Gastrocnemius medialis (tissue), 4 donors: Measurements from ENCODE around the gene PTPRM. TPM values are rescaled to one million over a fixed set of nuclear protein-coding genes. Genes with fewer than 3 reads are reported as not detected.

Source experiments
- ATAC-seq, 2 donors: fragments of 150-250 bp; one replicate each; pipeline ENCODE4 v1.9.1; 2016
- DNase-seq, 2 donors: peaks; one replicate each; pipeline ENCODE4 v3.0.0-alpha.2; 2019
- H3K27ac ChIP-seq, 4 donors: fragments of 200-600 bp; sonication (generic); 1 replicate in 1 of 4; 2 replicates in 3 of 4; pipeline ENCODE4 v1.5.1; 2016 to 2018; ENCODE audit warnings: mild to moderate bottlenecking in 2 of 4, moderate library complexity in 1 of 4
- H3K27me3 ChIP-seq, 3 donors: fragments of 200-600 bp; sonication (generic) in 2 of 3; 1 replicate in 1 of 3; 2 replicates in 2 of 3; pipeline versions ENCODE4 v1.5.1 to v1.6.0; 2016 to 2019; ENCODE audit warnings: mild to moderate bottlenecking in 1 of 3, moderate library complexity in 1 of 3
- H3K36me3 ChIP-seq, 2 donors: fragments of 200-600 bp; sonication (generic) in 1 of 2; one replicate each; pipeline ENCODE4 v1.5.1; 2017 to 2018
- H3K4me1 ChIP-seq, 2 donors: fragments of 200-600 bp; sonication (generic) in 1 of 2; one replicate each; pipeline ENCODE4 v1.5.1; 2016 to 2017; ENCODE audit warnings: mild to moderate bottlenecking in 2 of 2
- H3K4me3 ChIP-seq, 4 donors: fragments of 200-600 bp; sonication (generic) in 3 of 4; 1 replicate in 1 of 4; 2 replicates in 3 of 4; pipeline ENCODE4 v1.5.1; 2016 to 2019; ENCODE audit warnings: mild to moderate bottlenecking in 2 of 4
- H3K9me3 ChIP-seq, 3 donors: fragments of 200-600 bp; sonication (generic) in 2 of 3; 1 replicate in 1 of 3; 2 replicates in 2 of 3; pipeline ENCODE4 v1.5.1; 2016 to 2019
- POLR2A ChIP-seq, 2 donors: fragments of 450-650 bp; IDR thresholded peaks; one replicate each; pipeline ENCODE4 v1.6.1; 2017; ENCODE audit warnings: antibody characterized with exemption in 2 of 2, mild to moderate bottlenecking in 2 of 2, moderate library complexity in 2 of 2
- in situ Hi-C, 4 donors: fragments of 200-750 bp; cut with MboI; loops; one replicate each; pipeline versions ENCODE4 v1.15.0 to v1.8.0; 2017; ENCODE audit warnings: low sequenced_read_pairs in 4 of 4
- intact Hi-C: fragments of 100-400 bp; cut with DNase I; formaldehyde crosslinking; loops from one replicate; pipeline ENCODE4 v1.15.1; 2023; ENCODE audit warnings: low total_unique reads
- total RNA-seq, 4 donors: library from RNA; depleted of rRNA; stranded (reverse); fragments of >200 nt; gene quantifications; one replicate each; pipeline versions ENCODE4 v1.1.0 to v1.2.3, GENCODE V29; 2016
- TF ChIP-seq, protein P1 (sequence below), 5 experiments: fragments of 450-650 bp in 3 of 5; fragments of 200-600 bp in 2 of 5; sonication (generic) in 2 of 5; IDR thresholded peaks in 4 of 5; conservative IDR thresholded peaks in 1 of 5; 1 replicate in 4 of 5; 2 replicates in 1 of 5; pipeline ENCODE4 v1.5.1; 2016 to 2019; ENCODE audit warnings: antibody characterized with exemption in 5 of 5, mild to moderate bottlenecking in 3 of 5, moderate library complexity in 3 of 5

The PTPRM gene
- total RNA-seq, 4 donors from 2014 or later = 52.6 to 79.3 (median 63.8) TPM

DNA sequence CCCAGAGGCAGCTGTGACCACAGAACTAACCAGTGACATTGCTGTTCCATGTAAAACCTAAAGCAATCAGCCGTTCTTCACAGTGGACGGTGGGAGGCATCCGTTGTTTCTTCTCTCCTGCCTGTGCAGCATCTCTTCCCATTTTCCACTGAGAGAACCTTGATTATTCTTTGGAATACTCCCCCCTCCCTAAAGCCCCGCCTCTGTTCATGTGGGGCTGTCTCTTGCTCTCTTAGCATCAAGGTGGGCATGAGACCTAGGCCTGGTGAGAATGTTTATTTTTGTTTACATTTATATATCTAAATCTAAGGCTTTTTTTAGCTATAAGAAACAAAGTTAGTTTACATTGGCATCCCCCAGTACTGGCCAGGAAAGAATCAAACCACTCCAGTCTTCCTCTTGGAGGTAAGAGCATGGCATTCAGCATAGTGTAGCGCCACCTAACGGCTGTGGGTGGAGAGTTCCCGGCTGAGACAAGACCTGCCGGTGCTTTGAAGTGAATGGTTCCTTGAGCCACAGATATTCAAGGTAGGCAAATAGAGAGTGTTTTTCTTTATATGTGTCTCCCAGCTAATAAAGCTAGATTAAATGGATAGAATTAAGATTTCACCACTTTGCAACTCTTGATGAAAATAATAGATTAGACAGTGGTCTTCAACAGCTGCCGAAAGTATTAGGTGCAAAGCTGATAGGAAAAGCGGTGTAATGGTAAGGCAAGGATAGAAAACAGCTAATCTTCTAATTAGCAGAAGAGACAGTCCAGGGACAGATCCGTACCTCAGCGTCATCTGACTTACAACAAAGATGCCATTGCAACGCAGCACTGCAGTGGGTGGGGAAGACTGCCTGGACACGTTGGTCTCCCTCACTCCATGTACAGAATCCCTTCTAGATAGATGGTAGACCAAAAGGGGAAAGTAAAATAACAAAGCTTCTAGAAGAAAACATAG is 822.5 kb downstream of the PTPRM start:
- in situ Hi-C loops (loop anchor here in 2 of 4 donors (10.0 to 25.0 kb wide), 2 partner anchors 305 to 1127 kb away; no protein-coding TSS in a partner anchor), intact Hi-C loops (loop anchor here (2.0 to 5.0 kb wide), 2 partner anchors 597 to 1167 kb away; no protein-coding TSS in a partner anchor)
- H3K36me3 ChIP-seq = peaks cover 0 to 63% of the 10 kb centered on the region in 2 donors

DNA sequence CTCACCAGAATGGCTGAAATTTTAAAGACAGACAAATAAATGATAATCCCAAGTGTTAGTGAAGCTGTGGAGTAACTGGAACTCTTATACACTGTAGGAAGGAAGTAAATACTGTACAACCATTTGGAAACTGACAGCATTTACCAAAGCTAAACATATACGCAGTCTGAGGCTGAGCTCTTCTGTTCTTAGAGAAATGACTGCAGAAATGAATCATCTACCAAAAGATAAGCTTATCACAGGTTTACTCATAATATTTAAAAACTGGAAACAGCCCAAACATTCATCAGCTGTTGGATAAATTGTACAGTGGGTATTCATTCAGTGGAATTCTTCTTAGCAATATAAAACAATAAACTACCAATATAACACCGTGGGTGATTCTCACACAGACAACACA is 824.0 kb downstream of the PTPRM start:
- Histone ChIP-seq H3K27me3 (no peaks in the 10 kb centered on the region), H3K27ac (no peak overlapping the region), H3K4me1 (no peaks in the 10 kb centered on the region), H3K4me3 (no peak overlapping the region), H3K9me3 (no peaks in the 10 kb centered on the region), H3K36me3 (peaks cover 0 to 53% of the 10 kb centered on the region in 2 donors)
- intact Hi-C loops (no loop called here), in situ Hi-C loops (loop anchor here in 1 of 4 donors (25.0 kb wide), 1 partner anchor 1129 kb away; no protein-coding TSS in a partner anchor)
- no peak for DNase-seq
- no peak for TF ChIP-seq POLR2A (IDR thresholded peaks at IDR 0.05)
- TF ChIP-seq, protein P1, sequence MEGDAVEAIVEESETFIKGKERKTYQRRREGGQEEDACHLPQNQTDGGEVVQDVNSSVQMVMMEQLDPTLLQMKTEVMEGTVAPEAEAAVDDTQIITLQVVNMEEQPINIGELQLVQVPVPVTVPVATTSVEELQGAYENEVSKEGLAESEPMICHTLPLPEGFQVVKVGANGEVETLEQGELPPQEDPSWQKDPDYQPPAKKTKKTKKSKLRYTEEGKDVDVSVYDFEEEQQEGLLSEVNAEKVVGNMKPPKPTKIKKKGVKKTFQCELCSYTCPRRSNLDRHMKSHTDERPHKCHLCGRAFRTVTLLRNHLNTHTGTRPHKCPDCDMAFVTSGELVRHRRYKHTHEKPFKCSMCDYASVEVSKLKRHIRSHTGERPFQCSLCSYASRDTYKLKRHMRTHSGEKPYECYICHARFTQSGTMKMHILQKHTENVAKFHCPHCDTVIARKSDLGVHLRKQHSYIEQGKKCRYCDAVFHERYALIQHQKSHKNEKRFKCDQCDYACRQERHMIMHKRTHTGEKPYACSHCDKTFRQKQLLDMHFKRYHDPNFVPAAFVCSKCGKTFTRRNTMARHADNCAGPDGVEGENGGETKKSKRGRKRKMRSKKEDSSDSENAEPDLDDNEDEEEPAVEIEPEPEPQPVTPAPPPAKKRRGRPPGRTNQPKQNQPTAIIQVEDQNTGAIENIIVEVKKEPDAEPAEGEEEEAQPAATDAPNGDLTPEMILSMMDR (IDR thresholded peaks at IDR 0.05 in 4 of 5, conservative IDR thresholded peaks at IDR 0.05 in 1 of 5) = no peak
- ATAC-seq = no peak

More for the DNA sequence above, 822.5 kb downstream of the PTPRM start:
- Histone ChIP-seq H3K4me1 (no peaks in the 10 kb centered on the region), H3K4me3 (no peak overlapping the region), H3K27me3 (no peaks in the 10 kb centered on the region), H3K9me3 (no peaks in the 10 kb centered on the region), H3K27ac (no peak overlapping the region)
- ATAC-seq (peak; percentile 66 to 93), DNase-seq (peak; percentile 22 to 55)
- TF ChIP-seq, protein P1 (IDR thresholded peaks at IDR 0.05 in 4 of 5, conservative IDR thresholded peaks at IDR 0.05 in 1 of 5) = peak; percentile 54 to 79 (median 70)
- TF ChIP-seq POLR2A (IDR thresholded peaks at IDR 0.05) = no peak

DNA sequence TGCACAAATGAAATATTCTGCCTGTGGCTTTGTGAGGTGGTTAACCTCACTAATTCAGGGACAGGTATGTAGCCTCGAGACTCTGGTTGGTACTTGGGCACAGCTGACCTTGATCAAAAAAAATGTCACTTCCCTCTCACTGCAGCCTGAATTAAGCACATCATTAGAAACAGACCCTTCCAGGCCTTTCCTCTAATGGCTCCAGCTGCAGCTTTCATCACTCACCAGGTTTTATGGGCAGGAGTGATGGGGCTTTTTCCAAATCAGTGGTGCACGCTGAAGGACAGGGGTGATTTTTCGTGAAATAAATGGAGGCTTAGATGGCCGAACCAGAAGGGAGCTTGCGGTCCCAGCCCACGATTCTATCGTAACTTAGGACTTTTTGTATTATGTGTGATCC is 829.1 kb downstream of the PTPRM start:
- ATAC-seq (no peak), DNase-seq (no peak)
- no peaks in the 10 kb centered on the region for H3K27me3 ChIP-seq
- peaks cover 0 to 33% of the 10 kb centered on the region in 2 donors for H3K36me3 ChIP-seq
- no peak overlapping the region for H3K4me3 ChIP-seq
- H3K27ac ChIP-seq = no peak overlapping the region
- no peaks in the 10 kb centered on the region for H3K4me1 ChIP-seq
- no peak for TF ChIP-seq POLR2A (IDR thresholded peaks at IDR 0.05)
- TF ChIP-seq, protein P1 (IDR thresholded peaks at IDR 0.05 in 4 of 5, conservative IDR thresholded peaks at IDR 0.05 in 1 of 5) = no peak
- intact Hi-C loops (no loop called here), in situ Hi-C loops (loop anchor here in 1 of 4 donors (25.0 kb wide), 1 partner anchor 1134 kb away; no protein-coding TSS in a partner anchor)
- H3K9me3 ChIP-seq = no peaks in the 10 kb centered on the region

DNA sequence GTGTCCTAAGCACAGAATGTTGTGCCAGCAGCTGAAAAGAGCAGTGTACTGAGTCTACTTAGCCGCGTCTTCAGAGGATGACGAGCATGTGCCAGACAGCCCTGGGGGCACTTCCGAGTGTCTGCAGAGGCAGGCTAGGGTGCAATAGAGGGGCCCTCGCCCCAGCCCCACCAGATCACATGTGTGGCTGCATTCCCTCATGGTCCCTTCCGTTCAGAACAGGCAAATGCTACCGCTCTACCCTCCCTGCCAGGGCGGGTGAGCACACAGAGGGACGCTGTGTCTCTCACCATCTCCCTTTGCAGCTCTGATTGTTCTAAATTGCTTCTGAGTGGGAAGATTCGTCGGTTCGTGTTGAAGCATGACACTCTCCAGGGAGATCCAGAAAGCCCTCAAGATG is 829.9 kb downstream of the PTPRM start:
- intact Hi-C loops = no loop called here

More for the DNA sequence above, 829.9 kb downstream of the PTPRM start:
- no peak for DNase-seq
- Histone ChIP-seq H3K9me3 (no peaks in the 10 kb centered on the region), H3K27ac (no peak overlapping the region), H3K4me3 (no peak overlapping the region), H3K36me3 (peaks cover 0 to 30% of the 10 kb centered on the region in 2 donors), H3K4me1 (no peaks in the 10 kb centered on the region), H3K27me3 (no peaks in the 10 kb centered on the region)
- ATAC-seq = no peak
- in situ Hi-C loops = loop anchor here in 1 of 4 donors (25.0 kb wide), 1 partner anchor 1135 kb away; no protein-coding TSS in a partner anchor
- TF ChIP-seq, protein P1 (IDR thresholded peaks at IDR 0.05 in 4 of 5, conservative IDR thresholded peaks at IDR 0.05 in 1 of 5) = no peak
- no peak for TF ChIP-seq POLR2A (IDR thresholded peaks at IDR 0.05)
